ENCODE results near the gene NAA10.

The NAA10 gene

DNA sequence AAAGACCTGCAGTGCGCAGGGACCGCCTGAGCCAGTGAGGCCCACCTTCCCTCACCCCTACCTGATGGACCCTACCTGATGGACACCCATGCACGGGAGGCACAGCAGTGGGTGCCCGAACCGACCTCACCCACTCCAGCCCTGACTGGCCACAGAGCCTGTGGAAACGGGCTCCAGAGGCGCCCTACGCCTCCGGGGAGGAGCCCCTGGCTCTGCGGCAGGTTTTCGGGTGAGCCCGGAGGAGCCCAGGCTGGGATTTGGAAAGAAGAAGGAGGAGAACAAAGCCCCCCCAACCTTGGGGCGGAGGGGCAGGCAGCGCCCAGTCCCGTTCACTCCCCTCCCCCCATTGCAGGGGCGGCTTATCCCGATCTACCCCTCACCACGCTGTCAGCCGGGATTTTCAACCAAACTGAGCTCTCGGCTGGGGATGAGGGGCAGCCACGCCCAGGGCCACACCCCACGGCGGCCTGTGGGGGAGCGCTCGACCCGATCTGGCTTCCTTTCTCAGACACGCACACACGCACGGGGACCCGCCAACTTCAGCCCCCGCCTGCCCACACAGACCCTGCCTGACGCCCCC, 49.5 kb downstream of the NAA10 start:
- TF ChIP-seq Cebpa-rat (IDR thresholded peaks at IDR 0.05): no peak
- no peaks in the 10 kb centered on the region for H3K36me3 ChIP-seq
- no peak overlapping the region for H3K27ac ChIP-seq
- peak overlapping the region; percentile 64 to 86 (median 82) for H3K4me2 ChIP-seq
- peaks cover 0 to 41% (median 17%) of the 10 kb centered on the region in 11 experiments; a peak in 9 of 22 replicates for H3K9me3 ChIP-seq (replicated peaks in 1 of 11)
- peaks cover 66 to 99% (median 93%) of the 10 kb centered on the region in 11 experiments for H3K27me3 ChIP-seq
- H3K4me1 ChIP-seq: peaks cover 51 to 74% (median 63%) of the 10 kb centered on the region in 10 experiments
- peak overlapping the region; percentile 47 to 67 (median 58) for H3K4me3 ChIP-seq
- H3K9ac ChIP-seq: peak overlapping the region in 6 of 11 experiments; percentile 30 to 57 (median 47); a peak in 10 of 22 replicates
- H4K20me1 ChIP-seq: peaks cover 0 to 64% (median 37%) of the 10 kb centered on the region in 11 experiments; a peak in 18 of 22 replicates

GRCh38 chrX:153884590-153884989, 50.2 kb downstream of the NAA10 start:
- H3K27me3 ChIP-seq: peaks cover 72 to 99% (median 93%) of the 10 kb centered on the region in 11 experiments
- H3K4me3 ChIP-seq: peak overlapping the region in 6 of 10 experiments; percentile 47 to 60 (median 58); a peak in 9 of 20 replicates
- H3K27ac ChIP-seq: no peak overlapping the region
- H3K9me3 ChIP-seq (replicated peaks in 1 of 11): peaks cover 0 to 34% (median 10%) of the 10 kb centered on the region in 11 experiments; a peak in 9 of 22 replicates
- H3K4me2 ChIP-seq: peak overlapping the region; percentile 64 to 86 (median 82)
- H3K36me3 ChIP-seq: no peaks in the 10 kb centered on the region
- peak overlapping the region in 3 of 11 experiments; percentile 39 to 53 (median 47); a peak in 2 of 22 replicates for H3K9ac ChIP-seq
- peaks cover 0 to 71% (median 37%) of the 10 kb centered on the region in 11 experiments; a peak in 18 of 22 replicates for H4K20me1 ChIP-seq
- TF ChIP-seq Cebpa-rat (IDR thresholded peaks at IDR 0.05): no peak
- H3K4me1 ChIP-seq: peaks cover 59 to 81% (median 70%) of the 10 kb centered on the region in 10 experiments

GRCh38 chrX:153884136-153884535, 50.7 kb downstream of the NAA10 start:
- no peak overlapping the region for H3K9ac ChIP-seq
- peak overlapping the region in 9 of 11 experiments; percentile 54 to 82 (median 74); a peak in 12 of 22 replicates for H3K4me2 ChIP-seq
- H3K27me3 ChIP-seq: peaks cover 76 to 99% (median 95%) of the 10 kb centered on the region in 11 experiments
- peaks cover 0 to 30% (median 7%) of the 10 kb centered on the region in 11 experiments; a peak in 9 of 22 replicates for H3K9me3 ChIP-seq (replicated peaks in 1 of 11)
- H3K4me3 ChIP-seq: no peak overlapping the region; a peak in 1 of 20 replicates
- peaks cover 63 to 85% (median 74%) of the 10 kb centered on the region in 10 experiments for H3K4me1 ChIP-seq
- H3K27ac ChIP-seq: no peak overlapping the region
- TF ChIP-seq Cebpa-rat (IDR thresholded peaks at IDR 0.05): no peak
- peaks cover 0 to 75% (median 37%) of the 10 kb centered on the region in 11 experiments; a peak in 18 of 22 replicates for H4K20me1 ChIP-seq
- H3K36me3 ChIP-seq: no peaks in the 10 kb centered on the region

DNA sequence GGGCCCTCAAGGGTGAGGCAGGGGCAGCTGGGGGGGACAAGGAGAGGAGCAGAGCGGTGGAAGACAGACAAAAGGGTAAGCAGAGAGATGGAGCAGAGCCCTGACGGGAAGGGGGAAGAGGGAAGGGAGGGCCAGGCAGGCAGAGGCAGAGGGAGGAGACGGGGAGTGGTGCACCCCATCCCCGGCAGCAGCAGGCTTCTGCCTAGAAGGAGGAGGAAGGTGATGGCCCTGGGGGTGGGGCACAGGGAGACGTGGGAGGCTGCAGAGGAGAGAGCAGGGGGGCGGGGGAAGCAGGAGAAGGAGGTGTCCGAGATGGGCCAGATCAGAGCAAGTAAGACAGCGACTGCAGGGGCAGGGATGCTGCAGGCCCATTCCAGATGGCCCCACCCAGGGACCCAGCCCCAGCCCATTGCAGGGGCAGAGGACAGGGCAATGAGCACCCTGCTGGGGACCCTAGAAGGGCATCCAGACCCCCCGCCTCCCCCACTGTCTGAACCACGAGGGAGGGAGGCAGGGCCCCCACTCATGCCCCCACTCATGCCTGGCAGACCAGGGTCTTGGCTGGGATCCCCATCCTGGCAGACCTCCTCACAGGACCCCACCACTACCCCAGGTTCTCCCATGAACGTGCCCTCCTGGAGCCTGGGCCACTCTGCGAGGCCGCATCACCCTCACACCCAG, 51.5 kb downstream of the NAA10 start:
- H4K20me1 ChIP-seq: peaks cover 0 to 83% (median 43%) of the 10 kb centered on the region in 11 experiments; a peak in 18 of 22 replicates
- H3K36me3 ChIP-seq: no peaks in the 10 kb centered on the region
- H3K9ac ChIP-seq: peak overlapping the region in 4 of 11 experiments; percentile 39 to 56 (median 42); a peak in 3 of 22 replicates
- 0 out of 22 replicates have a peak overlapping the region, but pooled peaks of 2 of the 11 experiments have one; percentile 23 to 32 for H3K27ac ChIP-seq
- peaks cover 77 to 99% (median 97%) of the 10 kb centered on the region in 11 experiments for H3K27me3 ChIP-seq
- H3K4me2 ChIP-seq: peak overlapping the region; percentile 54 to 93 (median 74)
- peaks cover 71 to 90% (median 79%) of the 10 kb centered on the region in 10 experiments for H3K4me1 ChIP-seq
- TF ChIP-seq Cebpa-rat (IDR thresholded peaks at IDR 0.05): no peak
- peaks cover 0 to 24% (median 6%) of the 10 kb centered on the region in 11 experiments; a peak in 7 of 22 replicates for H3K9me3 ChIP-seq (replicated peaks in 1 of 11)
- H3K4me3 ChIP-seq: no peak overlapping the region

- H4K20me1 ChIP-seq: peaks cover 0 to 91% (median 49%) of the 10 kb centered on the region in 11 experiments; a peak in 17 of 22 replicates
- no peaks in the 10 kb centered on the region for H3K36me3 ChIP-seq
- H3K4me3 ChIP-seq: no peak overlapping the region
- peaks cover 0 to 20% (median 6%) of the 10 kb centered on the region in 11 experiments; a peak in 7 of 22 replicates for H3K9me3 ChIP-seq (replicated peaks in 1 of 11)
- H3K9ac ChIP-seq: peak overlapping the region in 4 of 11 experiments; percentile 39 to 56 (median 42); a peak in 3 of 22 replicates
- TF ChIP-seq Cebpa-rat (IDR thresholded peaks at IDR 0.05): no peak
- H3K4me2 ChIP-seq: peak overlapping the region; percentile 54 to 93 (median 74)
- peaks cover 79 to 99% (median 98%) of the 10 kb centered on the region in 11 experiments for H3K27me3 ChIP-seq
- H3K4me1 ChIP-seq: peaks cover 79 to 91% (median 82%) of the 10 kb centered on the region in 10 experiments
- H3K27ac ChIP-seq: no peak overlapping the region
Measured at GRCh38 chrX:153882557-153882956, 52.3 kb downstream of the NAA10 start.

DNA sequence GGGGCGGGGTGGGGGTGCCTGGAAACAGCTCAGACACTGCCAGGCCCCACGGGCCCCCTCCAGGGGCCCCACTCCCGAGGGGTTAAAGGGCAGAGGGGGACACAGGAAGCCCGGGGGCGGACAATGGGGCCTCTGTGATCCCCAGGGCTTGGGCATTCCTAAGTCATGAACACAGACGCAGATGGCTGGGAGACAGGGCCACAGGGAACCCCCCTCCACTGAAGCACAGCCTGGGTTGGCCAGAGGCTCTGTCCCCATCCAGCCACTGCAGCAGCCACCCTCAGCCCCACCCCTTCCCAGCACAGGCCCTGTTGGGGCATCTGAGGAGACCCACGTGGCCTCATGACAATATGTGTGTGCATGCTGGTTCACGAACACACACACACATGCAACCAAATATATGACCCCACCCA, 52.7 kb downstream of the NAA10 start:
- H3K36me3 ChIP-seq: no peaks in the 10 kb centered on the region
- peaks cover 0 to 88% (median 49%) of the 10 kb centered on the region in 11 experiments; a peak in 17 of 22 replicates for H4K20me1 ChIP-seq
- no peak overlapping the region for H3K4me3 ChIP-seq
- H3K27ac ChIP-seq: peak overlapping the region in 3 of 11 experiments; percentile 14 to 38 (median 25); a peak in 2 of 22 replicates
- peaks cover 0 to 18% (median 6%) of the 10 kb centered on the region in 11 experiments; a peak in 6 of 22 replicates for H3K9me3 ChIP-seq (replicated peaks in 1 of 11)
- H3K4me1 ChIP-seq: peaks cover 79 to 92% (median 85%) of the 10 kb centered on the region in 10 experiments
- peaks cover 79 to 97% (median 95%) of the 10 kb centered on the region in 11 experiments for H3K27me3 ChIP-seq
- no peak for TF ChIP-seq Cebpa-rat (IDR thresholded peaks at IDR 0.05)
- H3K9ac ChIP-seq: peak overlapping the region in 3 of 11 experiments; percentile 4 to 26 (median 18); a peak in 1 of 22 replicates
- peak overlapping the region; percentile 54 to 93 (median 74); a peak in 21 of 22 replicates for H3K4me2 ChIP-seq

DNA sequence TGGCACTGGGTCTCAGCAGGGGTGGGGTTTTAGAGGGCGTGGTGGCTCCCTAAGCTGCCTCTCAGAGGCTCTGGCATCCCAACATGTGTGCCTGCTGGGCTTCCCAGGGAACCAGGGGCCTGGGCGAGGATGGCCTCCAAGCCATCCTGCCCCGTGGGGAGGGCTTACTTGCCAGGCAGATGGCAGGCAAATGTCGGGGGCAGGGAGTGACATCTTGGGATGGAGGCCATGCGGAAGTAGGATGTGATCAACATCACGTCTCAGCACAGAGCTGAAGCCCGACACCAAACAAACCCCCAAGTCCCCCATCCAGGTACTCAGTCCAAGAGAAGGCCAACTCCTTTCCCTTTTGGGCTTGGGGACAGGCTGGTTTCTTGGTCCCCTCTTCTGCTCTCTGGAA, 53.6 kb downstream of the NAA10 start:
- Histone ChIP-seq H3K27ac (peak overlapping the region in 1 of 11 experiments; percentile 22; a peak in 1 of 22 replicates), H3K9ac (0 out of 22 replicates have a peak overlapping the region, but pooled peaks of 1 of the 11 experiments have one; percentile 18), H3K4me1 (peaks cover 81 to 95% (median 87%) of the 10 kb centered on the region in 10 experiments), H3K4me2 (peak overlapping the region; percentile 59 to 93 (median 74); a peak in 18 of 22 replicates), H3K4me3 (no peak overlapping the region; a peak in 1 of 20 replicates), H3K9me3 (replicated peaks in 1 of 11) (peaks cover 0 to 10% (median under 1%) of the 10 kb centered on the region in 11 experiments; a peak in 4 of 22 replicates), H3K27me3 (peaks cover 71 to 90% (median 87%) of the 10 kb centered on the region in 11 experiments), H3K36me3 (no peaks in the 10 kb centered on the region), H4K20me1 (peaks cover 0 to 81% (median 49%) of the 10 kb centered on the region in 11 experiments; a peak in 17 of 22 replicates)
- TF ChIP-seq Cebpa-rat (IDR thresholded peaks at IDR 0.05): no peak

- Histone ChIP-seq H3K4me1 (peaks cover 78 to 91% (median 85%) of the 10 kb centered on the region in 10 experiments), H3K9ac (peak overlapping the region in 3 of 11 experiments; percentile 10 to 70 (median 54); a peak in 3 of 22 replicates), H4K20me1 (peaks cover 0 to 83% (median 49%) of the 10 kb centered on the region in 11 experiments; a peak in 17 of 22 replicates), H3K4me2 (peak overlapping the region; percentile 59 to 93 (median 74)), H3K27me3 (peaks cover 65 to 86% (median 81%) of the 10 kb centered on the region in 11 experiments), H3K4me3 (peak overlapping the region in 2 of 10 experiments; percentile 22 to 42; a peak in 1 of 20 replicates), H3K36me3 (no peaks in the 10 kb centered on the region), H3K9me3 (replicated peaks in 1 of 11) (peaks cover 0 to 9% (median 0%) of the 10 kb centered on the region in 11 experiments; a peak in 2 of 22 replicates), H3K27ac (peak overlapping the region in 2 of 11 experiments; percentile 75 to 80; a peak in 5 of 22 replicates)
- TF ChIP-seq Cebpa-rat (IDR thresholded peaks at IDR 0.05): no peak
Measured at GRCh38 chrX:153880440-153880815, 54.4 kb downstream of the NAA10 start.
